A549 (cell line): ENCODE results near the gene NHSL2.

Experiments
- CEBPB ChIP-seq, 2 experiments: fragments of >200 bp in 1 of 2; sonication (Bioruptor Twin) in 1 of 2; formaldehyde crosslinking in 1 of 2; IDR thresholded peaks; 2 replicates each; pipeline ENCODE4 v1.6.1; 2012 to 2016
- CHD4 ChIP-seq: fragments of 200-600 bp; sonication (generic); IDR thresholded peaks from 2 replicates; pipeline ENCODE4 v1.6.1; 2016; ENCODE audit warnings: antibody characterized with exemption, mild to moderate bottlenecking, borderline replicate concordance
- CTCF ChIP-seq: fragments of >200 bp; sonication (Bioruptor Twin); formaldehyde crosslinking; IDR thresholded peaks from 3 replicates; pipeline ENCODE4 v1.5.1; 2016
- EHF ChIP-seq: fragments of 250-450 bp; sonication (Bioruptor Pico); IDR thresholded peaks from 2 replicates; pipeline ENCODE4 v1.5.0; 2020; ENCODE audit warnings: mild to moderate bottlenecking
- ELK1 ChIP-seq: fragments of 150-350 bp; IDR thresholded peaks from 2 replicates; pipeline ENCODE4 v1.6.1; 2014; ENCODE audit warnings: low read depth, mild to moderate bottlenecking, low read length
- HEYL ChIP-seq: fragments of 250-450 bp; sonication (Bioruptor Pico); IDR thresholded peaks from 2 replicates; pipeline ENCODE4 v1.8.0; 2021; ENCODE audit warnings: mild to moderate bottlenecking, moderate library complexity
- HOXA7 ChIP-seq: fragments of 250-450 bp; sonication (Bioruptor Pico); IDR thresholded peaks from 2 replicates; pipeline ENCODE4 v1.5.0; 2020; ENCODE audit warnings: mild to moderate bottlenecking, moderate library complexity
- JUN ChIP-seq, 2 experiments: fragments of >200 bp; sonication (Bioruptor Twin); formaldehyde crosslinking; IDR thresholded peaks; 2 replicates in 1 of 2; 3 replicates in 1 of 2; pipeline ENCODE4 v1.6.1; 2016 to 2017
- MYC ChIP-seq: IDR thresholded peaks from 2 replicates; pipeline ENCODE4 v1.6.1; 2012; ENCODE audit warnings: mild to moderate bottlenecking, inconsistent platforms, low read length, improper control_type of control experiment, borderline replicate concordance
- PBX3 ChIP-seq: IDR thresholded peaks from 2 replicates; pipeline ENCODE4 v1.6.1; 2012
- POLR2A ChIP-seq: IDR thresholded peaks from 2 replicates; pipeline ENCODE4 v1.6.1; 2012; ENCODE audit warnings: mild to moderate bottlenecking, low read length
- REST ChIP-seq: fragments of 200-600 bp; sonication (generic); IDR thresholded peaks from 2 replicates; pipeline ENCODE4 v1.6.1; 2016; ENCODE audit warnings: antibody characterized with exemption, mild to moderate bottlenecking, moderate library complexity

GRCh38 chrX:72071213-72071612 lies 160.6 kb downstream of the NHSL2 start:
- TF ChIP-seq CTCF (no peak), POLR2A (no peak), MYC (no peak), ELK1 (no peak), REST (no peak), CEBPB (IDR thresholded peaks at IDR 0.05) (no peak), JUN (IDR thresholded peaks at IDR 0.05) (no peak), PBX3 (no peak), EHF (CRISPR knock-in tag) (no peak), CHD4 (no peak), HOXA7 (CRISPR knock-in tag) (no peak), HEYL (CRISPR knock-in tag) (no peak)
